Fibroblast of skin of left quadriceps (primary cell): ENCODE results near the gene CLCNKB.

Experiments used
- DNase-seq, 2 experiments: peaks; one replicate each; pipeline ENCODE4 v3.0.0-alpha.2; 2013; ENCODE audit warnings: low read depth in 2 of 2

CLCNKB gene

DNA sequence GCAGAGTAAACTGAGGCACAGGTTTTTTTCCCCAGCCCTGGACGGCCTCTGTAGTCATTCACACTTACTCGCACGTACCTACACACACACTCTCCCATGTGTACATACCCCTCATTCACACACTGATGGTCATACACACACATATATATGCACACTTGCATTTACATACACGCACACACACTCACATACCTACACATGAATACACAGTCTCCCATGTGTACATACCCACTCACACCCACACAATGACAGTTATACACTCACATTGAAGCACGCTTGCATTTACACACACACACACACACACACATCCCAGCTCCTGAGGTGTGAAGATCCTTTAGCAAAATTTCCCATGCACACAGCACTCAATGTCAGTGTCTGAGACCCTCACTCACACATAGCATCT lies 30.6 kb downstream of the CLCNKB start:
- no peak for DNase-seq

DNA sequence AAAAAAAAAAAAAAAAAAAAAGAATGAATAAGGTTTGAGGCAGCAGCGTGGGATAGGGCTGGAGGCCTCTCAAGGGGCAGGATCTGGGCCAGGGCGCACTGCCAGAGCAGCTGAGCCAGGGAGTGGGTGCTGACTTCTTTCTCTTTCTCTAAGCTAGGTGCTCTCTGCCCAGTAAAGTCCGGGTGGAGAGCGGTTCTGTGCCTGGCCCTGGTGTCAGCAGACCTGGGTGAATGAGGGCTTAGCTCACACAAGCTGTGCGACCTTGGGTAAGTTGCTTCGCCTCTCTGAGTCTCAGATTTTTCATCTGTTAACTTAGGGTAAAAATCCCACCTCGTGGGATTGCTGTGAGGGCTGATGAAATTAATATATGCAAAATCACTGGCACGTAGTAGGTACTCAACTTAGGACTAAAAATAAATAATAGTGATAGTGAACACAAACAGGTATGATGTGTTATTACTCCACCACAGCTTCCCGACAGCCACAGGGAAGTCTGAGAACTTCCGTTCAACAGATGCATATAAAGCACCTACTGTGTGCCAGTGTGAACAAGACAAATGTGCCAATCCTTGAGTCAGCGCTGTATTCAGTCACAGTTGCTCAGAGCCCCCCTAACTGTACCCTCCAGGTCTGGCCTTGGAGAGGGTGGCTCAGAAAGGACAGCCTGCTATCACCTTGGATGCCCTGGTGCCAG lies 31.9 kb downstream of the CLCNKB start:
- peak; percentile 10 to 12 for DNase-seq

DNA sequence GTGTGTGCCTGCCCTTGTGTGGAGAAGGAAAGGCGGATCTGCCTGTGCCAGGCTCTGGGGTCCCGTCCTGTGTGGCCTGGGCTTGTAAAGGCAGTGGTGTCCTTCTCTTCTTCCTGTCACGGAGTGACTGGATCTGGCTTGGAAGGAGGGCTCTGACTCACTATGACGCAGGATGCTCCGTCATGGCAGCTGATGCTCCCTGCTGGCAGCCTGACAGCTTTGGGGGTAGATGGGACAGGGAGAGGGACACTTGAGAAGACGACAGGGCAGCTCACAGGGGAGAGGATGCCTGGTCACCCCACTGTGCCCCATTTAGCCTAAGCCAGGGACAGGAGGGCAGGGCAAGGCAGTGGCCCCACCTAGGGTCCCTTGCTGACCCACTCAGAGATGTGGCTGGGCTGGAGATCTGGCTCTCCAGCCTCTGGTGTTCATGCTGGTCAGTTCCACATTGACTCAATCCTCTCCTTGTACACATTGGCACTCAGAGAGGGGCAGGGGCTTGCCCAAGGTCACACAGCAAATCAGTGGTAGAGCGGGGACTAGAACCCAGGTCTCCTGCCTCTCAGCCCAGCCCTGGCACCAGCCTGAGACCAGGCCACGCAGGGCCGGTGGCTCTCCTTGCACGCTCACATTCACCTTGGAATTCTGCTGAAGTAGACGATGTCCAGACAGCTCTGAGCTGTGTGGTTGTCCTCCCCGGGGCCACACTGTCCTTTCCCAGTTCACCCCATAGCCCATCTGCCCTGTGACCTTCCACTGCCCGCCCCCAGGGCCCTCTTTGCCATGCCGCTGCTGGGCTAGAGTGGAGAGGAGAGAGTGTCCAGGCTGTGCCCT lies 32.7 kb downstream of the CLCNKB start:
- peak; percentile 70 to 71 for DNase-seq

DNA sequence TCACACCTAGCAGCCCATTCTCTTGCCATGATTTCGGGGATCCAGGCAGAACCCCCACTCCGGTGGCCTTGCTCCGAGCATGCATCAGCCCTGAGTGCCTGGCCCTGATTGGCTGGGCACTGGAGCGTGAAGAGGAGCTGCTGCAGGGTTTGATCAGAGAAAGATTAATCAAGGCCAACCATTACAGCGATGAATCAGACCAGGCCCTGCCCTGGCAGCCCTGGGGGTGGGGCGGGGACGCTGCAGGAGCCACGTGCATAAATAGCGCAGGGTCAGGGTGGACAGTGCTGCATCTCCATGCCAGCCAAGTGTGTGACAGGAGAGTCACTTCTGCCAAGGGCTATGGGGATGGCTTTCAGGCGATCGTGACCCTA lies 33.3 kb downstream of the CLCNKB start:
- no peak for DNase-seq

DNA sequence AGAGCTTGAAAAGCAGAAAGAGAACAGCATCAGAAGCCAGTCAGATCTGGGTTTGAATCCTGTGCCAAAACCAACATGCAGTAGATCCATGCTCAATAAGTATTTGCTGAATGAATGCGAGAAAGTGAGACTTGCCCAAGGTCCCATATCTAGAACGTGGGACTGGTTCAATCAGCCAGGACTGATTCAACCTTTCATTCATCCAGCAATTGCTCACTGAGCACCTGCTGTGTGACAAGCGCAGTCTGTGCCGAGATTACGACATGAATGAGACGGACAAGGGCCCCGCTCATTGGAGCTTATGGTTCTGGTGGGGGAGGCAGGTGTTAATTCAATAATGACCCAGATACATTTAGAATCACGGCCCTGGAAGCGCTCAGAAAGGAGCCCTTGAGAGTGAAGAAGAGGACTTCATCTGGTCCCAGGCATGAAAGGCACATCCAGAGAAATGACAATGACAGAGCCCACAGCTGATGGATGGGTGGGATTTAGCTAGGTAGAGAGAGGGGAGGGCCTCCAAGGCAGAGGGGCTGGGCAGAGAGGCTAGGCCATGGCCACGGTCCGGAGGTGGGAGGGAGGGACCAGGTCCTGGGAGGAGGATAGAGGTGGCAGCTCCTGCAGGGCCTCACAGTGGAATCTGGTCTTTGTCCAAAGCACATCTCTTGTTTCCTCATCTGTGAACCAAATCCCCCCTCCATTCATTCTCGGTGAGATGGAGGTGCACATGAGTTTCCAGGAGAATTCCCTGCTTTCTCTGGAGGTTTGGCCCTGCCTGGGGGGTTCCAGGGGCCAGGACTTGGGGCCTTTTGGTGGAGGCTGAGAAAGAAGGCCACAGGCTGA lies 34.0 kb downstream of the CLCNKB start:
- DNase-seq = no peak

DNA sequence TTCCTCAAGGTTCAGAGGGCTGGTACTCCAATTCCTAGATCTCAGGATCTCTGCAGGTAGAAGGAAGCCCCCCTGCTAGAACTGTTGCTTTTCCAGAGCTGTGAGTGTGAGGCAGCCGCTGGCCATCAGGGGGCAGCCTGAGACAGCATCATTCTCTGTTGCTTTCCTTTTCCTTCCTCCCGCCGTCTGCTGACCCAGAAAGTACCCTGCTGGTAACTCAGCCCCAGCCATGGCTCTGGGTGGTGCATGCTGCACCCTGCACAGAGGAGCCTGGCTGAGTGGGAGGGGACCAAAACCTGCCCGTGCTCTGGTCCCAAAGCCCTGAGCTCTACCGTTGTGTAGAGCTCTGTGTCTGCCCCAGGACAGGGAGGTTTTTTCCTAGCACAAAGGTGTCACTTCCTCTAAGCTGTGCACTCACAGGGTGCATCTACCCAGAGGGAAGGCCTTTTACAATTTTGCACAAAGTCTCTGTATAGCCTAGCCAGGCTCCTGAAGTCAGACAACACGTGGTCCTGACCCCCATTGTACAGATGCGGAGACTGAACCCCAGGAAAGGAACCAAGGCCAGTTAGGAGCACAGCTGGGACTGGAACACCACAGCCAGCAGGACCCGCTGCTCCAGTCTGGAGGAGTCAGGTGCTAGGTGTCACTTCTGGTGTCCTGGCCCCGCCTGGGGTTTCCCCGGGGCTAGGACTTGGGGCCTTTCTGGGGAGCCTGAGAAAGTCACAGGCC lies 35.5 kb downstream of the CLCNKB start:
- peak; percentile 45 to 46 for DNase-seq

DNA sequence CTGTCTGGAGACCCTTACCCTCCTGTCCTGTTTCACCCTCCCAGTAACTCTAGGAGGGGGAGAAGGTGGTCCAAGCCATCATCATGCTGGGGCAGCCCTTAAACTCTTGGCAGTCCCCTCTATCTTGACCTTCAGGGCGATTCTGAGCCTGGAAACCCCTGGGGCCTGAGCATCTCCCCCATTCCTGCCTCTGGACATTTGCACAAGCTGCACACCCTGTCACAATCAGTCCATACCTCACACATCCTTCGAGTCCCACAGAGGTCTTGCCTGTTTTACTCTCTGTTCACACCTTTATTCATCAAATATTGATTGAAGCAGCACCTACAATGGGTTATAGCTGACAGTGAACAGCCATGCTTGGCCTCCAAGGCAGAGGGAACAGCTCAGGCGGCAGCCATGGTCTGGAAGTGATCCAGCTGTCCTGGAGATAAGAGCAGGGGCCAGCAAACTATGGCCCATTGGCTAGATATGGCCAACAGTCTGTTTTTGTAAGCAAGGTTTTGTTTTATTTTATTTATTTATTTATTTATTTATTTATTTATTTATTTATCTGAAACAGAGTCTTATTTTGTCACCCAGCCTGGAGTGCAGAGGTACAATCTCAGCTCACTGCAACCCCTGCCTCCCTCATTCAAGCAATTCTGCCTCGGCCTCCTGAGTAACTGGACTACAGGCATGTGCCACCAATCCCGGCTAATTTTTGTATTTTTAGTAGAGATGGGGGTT lies 37.0 kb downstream of the CLCNKB start:
- no peak for DNase-seq

DNA sequence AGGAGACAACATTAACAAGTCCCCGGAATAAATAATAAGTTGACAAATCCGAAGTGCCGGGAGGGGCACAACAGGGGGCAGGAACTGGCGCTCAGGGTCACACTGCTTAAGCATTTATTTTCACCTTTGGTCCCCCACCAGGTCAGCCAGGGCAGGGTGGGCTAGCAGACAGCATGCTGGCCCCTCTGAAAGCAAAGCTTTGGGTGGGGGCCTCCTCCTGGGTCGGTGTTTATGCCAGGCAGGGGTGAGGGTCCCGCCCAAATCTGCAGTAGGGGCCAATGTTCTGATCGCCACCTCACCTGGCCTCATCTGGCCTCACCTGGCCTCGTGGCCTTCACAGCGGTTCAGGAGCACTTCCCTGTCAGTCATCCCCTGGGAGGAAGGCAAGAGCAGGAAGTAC lies 38.1 kb downstream of the CLCNKB start:
- DNase-seq = no peak

DNA sequence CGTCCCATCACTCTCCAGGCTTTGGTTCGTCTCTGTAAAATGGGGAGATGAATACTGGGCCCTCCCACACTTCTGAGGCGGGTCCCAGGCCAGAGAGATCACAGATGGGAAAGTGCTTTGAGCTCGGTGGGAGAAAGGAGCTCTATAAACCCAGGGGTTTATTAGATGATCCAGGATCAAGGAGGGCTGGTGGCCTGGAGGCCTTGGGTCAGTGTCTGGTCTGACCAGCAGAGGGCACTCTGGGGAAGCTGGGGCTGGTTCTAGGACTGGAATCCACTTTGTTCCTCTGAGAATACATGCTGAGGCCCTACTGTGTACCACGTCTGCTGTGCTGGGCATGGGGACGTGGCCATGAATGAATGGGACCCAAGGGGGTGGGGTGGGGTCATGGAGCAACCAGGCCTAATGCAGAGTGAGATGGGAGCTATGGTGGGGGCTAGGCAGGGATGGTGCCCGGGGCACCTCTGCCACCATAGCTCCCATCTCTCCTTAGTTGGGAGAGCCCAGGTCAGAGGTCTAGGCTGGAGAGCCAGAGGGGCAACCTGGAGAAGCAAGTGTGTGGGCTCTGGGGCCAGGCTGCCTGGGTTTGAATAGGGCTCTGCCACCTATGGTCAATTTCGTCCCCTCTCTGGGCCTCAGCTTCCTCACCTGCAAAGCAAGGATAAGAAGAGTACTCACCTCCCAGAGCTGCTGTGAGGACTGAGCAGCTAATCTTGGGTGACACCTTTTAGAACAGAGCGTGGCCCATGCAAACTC lies 38.9 kb downstream of the CLCNKB start:
- peak; percentile 20 to 27 for DNase-seq

DNA sequence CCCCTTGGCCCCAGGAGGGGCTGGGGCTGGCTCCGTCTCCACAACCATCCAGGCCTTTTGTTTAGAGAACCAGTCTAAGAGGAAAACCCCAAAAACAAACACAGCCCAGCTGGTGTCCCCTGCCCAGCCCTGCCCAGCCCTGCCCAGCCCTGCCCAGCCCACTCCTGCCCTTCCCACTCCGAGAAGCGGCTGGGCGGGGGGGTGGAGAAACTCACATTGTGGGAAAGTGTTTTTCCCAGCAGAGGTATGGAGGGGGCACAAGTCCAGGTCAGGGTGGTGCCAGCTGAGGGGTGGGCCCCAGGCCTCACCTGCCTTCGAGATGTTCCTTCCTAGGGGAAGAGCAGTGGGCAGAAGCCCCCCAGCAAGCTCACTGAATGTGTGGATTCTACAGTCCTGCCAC lies 39.9 kb downstream of the CLCNKB start:
- no peak for DNase-seq

DNA sequence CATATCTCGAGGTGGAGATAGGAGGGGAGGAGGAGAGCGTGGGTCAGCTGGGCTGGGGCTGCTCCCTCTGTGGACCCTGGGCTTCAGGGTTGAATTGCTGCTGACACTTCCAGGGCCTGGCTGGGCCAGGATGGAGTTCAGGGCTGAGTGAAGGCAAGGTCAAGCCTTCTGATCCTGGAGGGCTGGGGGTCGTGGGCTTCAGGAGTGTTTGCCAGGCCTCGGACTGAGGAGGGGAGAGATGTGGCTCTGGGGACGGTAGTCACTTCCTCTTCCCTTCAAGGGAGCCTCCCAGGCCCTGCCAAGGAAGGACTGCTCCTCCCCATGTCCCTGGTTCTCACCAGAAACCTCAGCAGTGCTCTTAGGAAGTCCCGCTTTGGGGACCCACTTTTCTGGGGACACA lies 41.9 kb downstream of the CLCNKB start:
- DNase-seq = no peak

DNA sequence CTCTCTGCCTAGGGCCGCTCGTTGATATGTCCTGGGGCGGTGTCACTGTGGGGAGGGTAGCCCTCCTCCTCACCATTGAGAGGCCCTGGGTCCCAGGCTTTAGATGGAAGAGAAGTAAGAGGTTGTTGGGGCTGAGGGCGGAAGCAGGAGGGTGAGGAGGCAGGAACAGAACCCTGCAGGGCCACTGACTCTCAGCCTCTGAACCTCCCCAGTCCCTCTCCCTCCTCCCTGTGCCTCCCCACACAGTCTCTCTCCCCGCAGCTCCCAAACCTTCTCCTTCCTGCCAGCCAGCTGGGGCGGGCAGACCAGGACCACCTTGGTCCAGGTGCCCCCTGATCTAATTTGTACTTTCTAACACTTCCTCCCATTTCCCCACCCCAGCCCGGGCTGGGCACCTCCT lies 44.2 kb downstream of the CLCNKB start:
- no peak for DNase-seq

DNA sequence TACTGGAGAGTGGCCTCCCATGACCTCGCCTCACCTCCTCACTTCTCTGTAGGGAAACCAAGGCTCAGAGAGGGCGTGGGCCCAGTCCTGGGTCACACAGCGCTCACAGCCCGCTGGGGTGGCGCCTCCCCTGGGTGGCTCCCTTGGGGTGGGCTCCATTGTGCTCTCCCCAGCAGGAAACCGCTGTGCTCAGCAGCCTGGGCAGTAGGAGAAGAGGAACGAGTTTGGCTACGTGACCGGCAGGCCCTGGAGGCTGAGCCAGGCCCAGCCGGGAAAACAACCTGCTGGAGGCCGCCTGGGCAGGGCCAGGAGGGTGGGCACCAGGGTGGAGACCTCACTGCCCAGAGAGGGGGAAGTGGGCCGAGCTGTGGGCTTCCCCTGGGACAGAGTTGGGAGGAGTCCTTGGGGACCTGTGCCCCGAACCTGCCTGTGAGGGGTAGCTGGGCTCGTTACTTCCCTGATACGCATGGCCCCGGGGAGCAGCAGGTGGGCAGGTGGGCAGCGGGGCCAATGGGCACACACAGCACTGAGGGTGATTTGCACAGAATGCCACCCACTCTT lies 44.8 kb downstream of the CLCNKB start:
- DNase-seq = no peak

DNA sequence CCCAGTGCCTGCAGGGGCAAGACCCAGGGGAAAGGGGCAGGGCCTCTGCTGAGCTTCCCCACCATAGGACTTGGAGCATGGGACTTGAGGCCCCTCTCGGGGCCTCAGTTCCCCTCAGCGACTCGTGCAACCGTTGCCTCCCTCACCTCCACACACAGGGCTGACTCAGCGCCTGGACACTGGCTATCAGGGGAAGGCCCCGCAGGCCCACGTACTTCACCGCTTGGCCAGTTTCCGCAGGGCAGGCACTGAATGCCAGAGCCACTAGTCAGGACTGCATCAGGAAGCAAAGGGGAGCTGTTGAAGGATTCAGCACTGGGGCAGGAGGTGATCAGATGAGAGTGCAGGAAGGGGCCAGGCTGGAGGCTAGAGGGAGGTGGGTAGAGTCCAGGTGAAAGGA lies 45.4 kb downstream of the CLCNKB start:
- DNase-seq = no peak

DNA sequence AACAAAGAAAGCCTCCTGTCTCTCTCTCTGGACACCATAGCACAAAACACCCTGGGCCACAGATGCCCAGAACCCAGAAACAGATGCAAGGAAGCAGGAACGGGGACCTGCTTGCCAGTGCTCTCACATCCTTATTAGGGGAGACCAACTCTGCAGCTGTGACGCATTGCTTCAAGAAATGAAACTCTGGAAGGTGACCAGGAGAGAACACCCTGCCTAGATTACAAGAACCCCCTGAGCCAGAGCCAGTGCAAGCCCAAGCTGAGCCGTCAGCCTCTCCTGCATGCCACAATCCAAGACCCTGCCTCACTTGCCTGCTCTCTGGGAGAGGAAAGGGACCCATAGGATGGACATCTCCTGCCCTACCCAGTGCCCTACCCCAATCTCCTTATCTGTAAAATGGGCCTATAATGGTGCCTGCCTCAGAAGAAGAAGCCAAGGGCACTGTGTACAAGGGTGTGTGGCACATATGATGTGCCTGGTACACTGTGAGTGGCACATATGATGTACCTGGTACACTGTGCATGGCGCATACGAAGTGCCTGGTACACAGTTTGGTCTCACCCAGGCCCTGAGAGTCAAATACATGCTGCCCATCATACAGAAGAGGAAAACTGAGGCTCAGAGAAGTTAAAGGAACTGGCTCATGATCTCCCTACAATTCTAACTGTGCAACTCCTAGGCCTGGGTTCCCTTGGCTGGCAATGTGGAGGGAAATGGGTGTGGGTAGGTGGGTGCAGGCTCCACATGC lies 46.7 kb downstream of the CLCNKB start:
- no peak for DNase-seq

DNA sequence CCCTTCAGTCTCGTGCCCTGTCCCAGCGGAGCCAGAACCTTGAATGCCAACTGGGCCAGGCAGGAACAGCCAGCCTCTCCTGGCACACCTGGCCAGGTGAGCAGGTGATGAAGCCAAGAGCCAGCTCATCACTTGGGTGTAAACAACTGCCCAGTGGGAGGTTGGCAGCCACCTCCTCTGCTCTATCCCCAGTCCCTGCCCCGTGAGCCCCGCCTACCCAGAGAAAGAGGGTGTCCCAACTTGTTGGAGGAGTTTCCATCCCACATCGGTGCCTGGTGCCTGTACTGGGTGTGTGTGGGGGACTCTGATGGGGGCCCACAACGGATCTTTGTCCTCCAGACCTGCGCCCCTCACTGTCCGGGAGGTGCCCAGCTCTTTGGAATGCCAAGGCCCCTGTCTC lies 47.7 kb downstream of the CLCNKB start:
- DNase-seq = no peak

DNA sequence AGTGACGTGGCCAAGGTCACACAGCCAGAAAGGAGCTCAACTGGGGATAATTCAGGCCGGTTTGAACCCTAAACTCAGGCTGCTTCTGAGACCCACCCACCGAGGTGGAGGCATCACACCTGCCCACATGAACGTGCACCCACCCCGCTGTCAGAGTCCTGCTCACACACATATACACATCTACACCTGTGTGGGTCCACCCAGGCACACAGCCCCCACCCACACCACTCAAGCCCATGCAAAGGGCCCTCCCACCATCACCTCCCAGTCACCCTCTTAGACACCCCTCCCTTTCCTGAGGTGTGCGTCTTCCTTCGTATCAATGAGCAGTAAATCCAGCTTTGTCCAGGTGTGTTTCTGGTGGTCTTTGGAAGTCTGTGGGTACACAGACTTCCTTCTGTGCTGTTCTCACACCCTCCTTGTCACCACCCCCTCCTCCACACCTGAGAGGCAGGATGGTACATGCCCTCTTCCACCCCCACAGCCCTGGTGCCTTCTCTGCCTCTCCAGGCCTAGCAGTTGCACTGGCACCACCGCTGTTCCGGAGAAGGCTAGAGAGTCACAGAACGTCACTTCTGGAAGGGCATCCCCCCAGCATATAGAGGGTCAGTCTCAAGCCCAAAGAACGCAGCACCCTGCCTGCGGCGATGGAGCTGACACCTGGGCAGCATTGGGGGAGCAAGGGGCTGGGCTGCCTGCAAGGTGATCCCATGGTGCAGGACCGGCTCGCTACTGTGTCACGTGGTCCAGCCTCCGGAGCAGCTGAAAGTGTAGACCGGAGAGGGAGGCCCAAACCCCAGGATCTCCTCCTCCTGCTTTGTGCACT lies 48.7 kb downstream of the CLCNKB start:
- DNase-seq = no peak

DNA sequence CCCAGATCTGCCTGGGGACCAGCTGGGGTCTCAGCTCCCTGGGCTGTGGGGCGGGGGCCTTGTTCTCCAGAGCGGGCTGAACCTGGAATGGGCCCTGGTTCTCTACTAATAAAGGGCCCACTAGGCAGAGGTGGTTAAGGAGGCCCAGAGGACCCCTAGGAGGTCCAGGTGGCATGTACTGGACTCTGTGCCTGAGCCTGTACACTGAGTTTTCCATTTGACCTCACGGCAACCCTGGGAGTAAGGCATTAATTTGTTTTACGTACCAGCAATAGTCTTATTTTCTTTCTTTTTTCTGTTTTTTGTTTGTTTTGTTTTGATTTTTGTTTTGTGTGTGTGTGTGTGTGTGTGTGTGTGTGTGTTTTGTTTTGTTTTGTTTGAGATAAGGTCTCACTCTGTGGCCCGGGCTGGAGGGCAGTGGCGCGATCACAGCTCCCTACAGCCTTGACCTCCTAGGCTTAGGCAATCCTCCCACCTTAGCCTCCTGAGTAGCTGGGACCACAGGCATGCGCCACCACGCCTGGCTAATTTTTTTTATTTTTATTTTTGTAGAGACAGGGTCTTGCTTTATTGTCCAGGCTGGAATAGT lies 49.4 kb downstream of the CLCNKB start:
- no peak for DNase-seq
